ENCODE data around the gene TEX51.

GRCh38 chr2:126934809-126935208 is 36.1 kb downstream of the TEX51 start:
- TF ChIP-seq POLR2AphosphoS5 (IDR thresholded peaks at IDR 0.05) = no peak
- no peak for TF ChIP-seq CTCF (IDR thresholded peaks at IDR 0.05)
- no peak for TF ChIP-seq EP300 (IDR thresholded peaks at IDR 0.05; ENCODE audit: low read depth)
